IPS-18a (cell line): ENCODE data around the gene ADGRE1.
"Not testable (repeated sequence)": the region's sequence is repeated elsewhere in the genome, so short reads cannot be mapped to it uniquely, and the experiment has no call there.

Source experiments
- H3K27ac ChIP-seq: one replicate; pipeline ENCODE4 v1.5.1; 2013; ENCODE audit warnings: low read length
- H3K27me3 ChIP-seq: one replicate; pipeline ENCODE4 v1.6.1; 2013; ENCODE audit warnings: mild to moderate bottlenecking, low read length; ENCODE audit not compliant: control insufficient read depth, insufficient read depth
- H3K36me3 ChIP-seq: one replicate; pipeline ENCODE4 v1.6.1; 2013; ENCODE audit warnings: low read depth, low read length; ENCODE audit not compliant: control insufficient read depth
- H3K4me1 ChIP-seq: one replicate; pipeline ENCODE4 v1.6.1; 2013; ENCODE audit warnings: low read depth, low read length; ENCODE audit not compliant: control insufficient read depth
- H3K4me3 ChIP-seq: one replicate; pipeline ENCODE4 v1.5.1; 2013; ENCODE audit warnings: low read length
- H3K9ac ChIP-seq: one replicate; pipeline ENCODE4 v1.6.1; 2013; ENCODE audit warnings: mild to moderate bottlenecking, low read length, moderate library complexity
- H3K9me3 ChIP-seq: one replicate; pipeline ENCODE4 v1.6.1; 2013; ENCODE audit warnings: low read depth, low read length; ENCODE audit not compliant: control insufficient read depth

The ADGRE1 gene

DNA sequence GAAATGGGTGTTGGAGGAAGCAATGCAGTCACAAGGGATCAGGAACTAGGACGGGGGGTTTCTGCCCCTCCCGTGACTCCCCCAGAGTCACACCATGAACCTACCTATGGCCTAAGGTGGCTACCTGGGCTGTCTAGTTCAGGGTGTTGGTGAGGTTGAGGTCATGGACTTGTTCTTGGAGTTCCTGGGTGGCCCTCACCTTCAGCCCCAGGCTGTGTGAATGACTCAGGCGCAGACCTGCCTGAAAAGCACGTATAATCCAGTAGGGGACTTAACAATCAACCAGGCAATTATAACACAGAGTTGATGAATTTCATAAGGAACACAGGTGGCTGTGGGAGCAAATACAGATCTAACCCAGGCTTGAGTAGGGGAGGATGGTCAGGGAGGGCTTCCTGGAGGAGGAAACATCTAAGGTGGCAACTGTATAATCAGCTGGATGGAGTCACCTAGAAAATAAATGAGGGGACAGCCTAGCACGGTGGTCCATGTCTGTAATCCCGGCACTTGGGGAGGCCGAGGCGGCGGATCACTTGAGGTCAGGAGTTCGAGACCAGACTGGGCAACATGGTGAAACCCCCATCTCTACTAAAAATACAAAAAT lies 25.6 kb upstream of the ADGRE1 start:
- no peaks in the 10 kb centered on the region for H3K36me3 ChIP-seq
- H3K27ac ChIP-seq = no peak overlapping the region
- no peaks in the 10 kb centered on the region for H3K4me1 ChIP-seq
- no peaks in the 10 kb centered on the region for H3K9me3 ChIP-seq
- no peak overlapping the region for H3K4me3 ChIP-seq
- H3K27me3 ChIP-seq = no peaks in the 10 kb centered on the region
- H3K9ac ChIP-seq = no peak overlapping the region

DNA sequence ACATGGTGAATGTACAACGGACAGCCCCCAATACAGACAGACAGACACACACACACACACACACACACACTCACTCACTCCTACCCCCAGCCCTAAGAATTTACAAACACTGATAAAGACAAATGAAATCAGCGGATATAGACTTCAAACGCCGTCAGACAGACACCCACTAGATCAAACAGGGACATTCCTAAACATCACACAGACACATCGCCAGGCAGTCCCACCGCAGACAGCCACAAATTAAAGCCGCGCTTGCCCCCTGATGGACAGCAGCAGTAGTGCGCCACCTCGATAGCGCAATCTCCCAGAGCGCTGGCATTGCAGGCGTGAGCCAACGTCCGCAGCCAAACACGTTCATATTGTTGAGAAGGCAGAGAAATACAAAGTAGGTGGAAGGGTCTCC lies 24.7 kb upstream of the ADGRE1 start:
- Histone ChIP-seq H3K27me3 (no peaks in the 10 kb centered on the region), H3K4me1 (no peaks in the 10 kb centered on the region), H3K4me3 (no peak overlapping the region), H3K9ac (no peak overlapping the region), H3K36me3 (no peaks in the 10 kb centered on the region), H3K27ac (no peak overlapping the region), H3K9me3 (no peaks in the 10 kb centered on the region)

DNA sequence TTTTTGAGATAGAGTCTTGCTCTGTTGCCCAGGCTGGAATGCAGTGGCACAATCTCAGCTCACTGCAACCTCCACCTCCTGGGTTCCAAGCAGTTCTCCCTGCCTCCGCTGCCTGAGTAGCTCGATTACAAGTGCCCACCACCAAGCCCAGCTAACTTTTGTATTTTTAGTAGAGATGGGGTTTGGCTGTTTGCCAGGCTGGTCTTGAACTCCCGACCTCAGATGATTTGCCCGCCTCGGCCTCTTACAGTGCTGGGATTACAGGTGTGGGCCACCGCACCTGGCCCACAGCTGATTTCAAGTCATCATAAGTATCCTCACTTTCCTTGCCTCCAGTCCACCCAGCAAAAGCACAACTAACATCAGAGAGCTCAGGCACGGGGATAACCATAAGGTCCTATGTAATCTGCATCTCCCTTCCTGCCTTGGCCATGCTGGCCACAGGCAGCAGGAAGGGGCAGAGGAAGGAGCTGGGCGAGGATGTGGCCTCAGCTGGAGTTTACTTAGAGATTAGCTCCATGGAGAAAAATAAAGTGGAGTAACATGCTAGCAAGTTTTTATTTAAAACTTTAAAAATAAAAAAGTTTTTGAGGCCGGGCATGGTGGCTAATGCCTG lies 22.9 kb upstream of the ADGRE1 start:
- H3K4me1 ChIP-seq = no peaks in the 10 kb centered on the region
- no peaks in the 10 kb centered on the region for H3K9me3 ChIP-seq
- H3K4me3 ChIP-seq = no peak overlapping the region
- H3K27ac ChIP-seq = no peak overlapping the region
- H3K9ac ChIP-seq = no peak overlapping the region
- H3K36me3 ChIP-seq = no peaks in the 10 kb centered on the region
- no peaks in the 10 kb centered on the region for H3K27me3 ChIP-seq

DNA sequence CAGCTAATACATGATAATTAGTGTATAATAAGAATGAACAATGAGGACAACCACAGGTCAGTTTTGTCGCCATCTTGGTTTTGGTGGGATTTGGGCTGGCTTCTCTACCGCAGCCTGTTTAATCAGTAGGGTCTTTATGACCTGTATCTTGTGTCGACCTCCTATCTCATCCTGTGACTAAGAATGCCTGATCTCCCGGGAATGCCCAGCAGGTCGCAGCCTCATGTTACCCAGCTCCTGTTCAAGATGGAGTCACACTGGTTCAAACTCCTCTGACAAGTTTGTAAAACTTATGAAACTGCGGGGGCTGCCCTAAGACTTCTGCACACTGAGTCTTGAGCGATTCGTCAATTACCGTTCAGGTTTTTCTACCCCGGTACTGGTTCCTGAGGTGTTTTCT lies 21.5 kb upstream of the ADGRE1 start:
- H3K27me3 ChIP-seq = no peaks in the 10 kb centered on the region

DNA sequence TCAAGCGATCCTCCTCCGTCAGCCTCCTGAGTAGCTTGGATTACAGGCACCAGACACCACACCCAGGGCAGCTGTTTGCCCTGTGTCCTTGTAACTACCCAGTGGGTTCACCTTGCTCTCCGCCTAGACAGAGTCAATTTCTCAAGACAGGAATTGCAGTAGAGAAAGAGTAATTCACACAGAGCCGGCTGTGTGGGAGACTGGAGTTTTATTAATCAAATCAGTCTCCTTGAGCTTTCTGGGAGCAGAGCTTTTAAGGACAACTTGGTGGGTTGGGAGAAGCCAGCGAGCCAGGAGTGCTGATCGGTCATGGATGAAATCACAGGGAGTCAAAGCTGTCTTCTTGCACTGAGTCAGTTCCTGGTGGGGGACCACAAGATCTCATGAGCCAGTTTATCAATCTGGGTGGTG lies 20.6 kb upstream of the ADGRE1 start:
- H3K4me3 ChIP-seq = no peak overlapping the region
- H3K36me3 ChIP-seq = no peaks in the 10 kb centered on the region
- H3K27ac ChIP-seq = no peak overlapping the region
- no peaks in the 10 kb centered on the region for H3K27me3 ChIP-seq
- H3K9ac ChIP-seq = no peak overlapping the region
- H3K9me3 ChIP-seq = no peaks in the 10 kb centered on the region
- H3K4me1 ChIP-seq = no peaks in the 10 kb centered on the region

More for the DNA sequence above, 21.5 kb upstream of the ADGRE1 start:
- no peak overlapping the region for H3K27ac ChIP-seq
- H3K36me3 ChIP-seq = no peaks in the 10 kb centered on the region
- H3K9ac ChIP-seq = no peak overlapping the region
- H3K4me3 ChIP-seq = no peak overlapping the region
- no peaks in the 10 kb centered on the region for H3K9me3 ChIP-seq
- H3K4me1 ChIP-seq = no peaks in the 10 kb centered on the region

DNA sequence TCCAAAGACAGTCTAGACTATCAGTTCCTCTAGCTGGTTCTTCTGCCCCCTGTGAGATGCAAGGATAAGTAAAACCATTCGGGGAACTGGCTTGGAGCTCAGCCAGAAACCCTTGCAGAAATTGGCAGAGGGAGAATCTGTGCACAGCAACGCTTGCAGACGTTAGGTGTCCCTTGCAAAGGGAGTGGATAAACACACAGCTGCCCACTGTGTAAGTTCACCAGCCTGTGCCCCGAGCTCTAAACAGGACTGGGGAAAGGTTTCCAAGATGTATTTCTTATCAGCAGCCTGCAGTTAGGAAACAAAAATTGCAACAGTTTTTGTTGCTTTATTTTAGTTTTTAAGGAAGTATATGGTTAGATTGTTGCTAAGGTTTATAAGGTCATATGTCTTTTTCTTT lies 19.0 kb upstream of the ADGRE1 start:
- Histone ChIP-seq H3K9me3 (peaks cover under 1% of the 10 kb centered on the region), H3K27me3 (no peaks in the 10 kb centered on the region), H3K27ac (no peak overlapping the region), H3K9ac (no peak overlapping the region), H3K4me1 (no peaks in the 10 kb centered on the region), H3K36me3 (no peaks in the 10 kb centered on the region), H3K4me3 (no peak overlapping the region)

DNA sequence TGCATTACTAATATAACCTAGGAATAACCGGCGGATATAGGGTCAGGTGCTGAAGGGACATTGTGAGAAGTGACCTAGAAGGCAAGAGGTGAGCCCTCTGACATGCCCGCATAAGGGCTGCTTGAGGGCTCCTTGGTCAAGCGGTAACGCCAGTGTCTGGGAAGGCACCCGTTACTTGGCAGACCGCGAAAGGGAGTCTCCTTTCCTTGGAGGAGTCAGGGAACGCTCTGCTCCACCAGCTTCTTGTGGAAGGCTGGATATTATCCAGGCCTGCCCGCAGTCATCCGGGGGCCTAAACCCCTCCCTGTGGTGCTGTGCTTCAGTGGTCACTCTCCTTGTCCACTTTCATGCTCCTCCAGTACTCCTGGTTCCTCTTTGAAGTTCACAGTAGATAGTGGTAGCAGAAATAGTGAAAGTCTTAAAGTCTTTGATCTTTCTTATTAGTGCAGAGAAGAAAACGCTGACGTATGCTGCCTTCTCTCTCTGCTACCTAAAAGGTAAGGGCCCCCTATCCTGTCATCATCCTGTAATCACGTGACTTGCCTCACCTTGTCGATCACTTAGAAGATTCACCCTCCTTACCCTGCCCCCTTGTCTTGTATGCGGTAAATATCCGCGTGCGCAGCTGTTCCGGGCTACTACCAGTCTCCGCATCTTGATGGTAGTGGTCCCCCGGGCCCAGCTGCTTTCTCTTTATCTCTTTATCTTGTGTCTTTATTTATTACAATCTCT lies 18.1 kb upstream of the ADGRE1 start:
- not testable (repeated sequence) for H3K9me3 ChIP-seq, H3K4me1 ChIP-seq, H3K36me3 ChIP-seq, H3K27me3 ChIP-seq, H3K27ac ChIP-seq, H3K9ac ChIP-seq, H3K4me3 ChIP-seq

DNA sequence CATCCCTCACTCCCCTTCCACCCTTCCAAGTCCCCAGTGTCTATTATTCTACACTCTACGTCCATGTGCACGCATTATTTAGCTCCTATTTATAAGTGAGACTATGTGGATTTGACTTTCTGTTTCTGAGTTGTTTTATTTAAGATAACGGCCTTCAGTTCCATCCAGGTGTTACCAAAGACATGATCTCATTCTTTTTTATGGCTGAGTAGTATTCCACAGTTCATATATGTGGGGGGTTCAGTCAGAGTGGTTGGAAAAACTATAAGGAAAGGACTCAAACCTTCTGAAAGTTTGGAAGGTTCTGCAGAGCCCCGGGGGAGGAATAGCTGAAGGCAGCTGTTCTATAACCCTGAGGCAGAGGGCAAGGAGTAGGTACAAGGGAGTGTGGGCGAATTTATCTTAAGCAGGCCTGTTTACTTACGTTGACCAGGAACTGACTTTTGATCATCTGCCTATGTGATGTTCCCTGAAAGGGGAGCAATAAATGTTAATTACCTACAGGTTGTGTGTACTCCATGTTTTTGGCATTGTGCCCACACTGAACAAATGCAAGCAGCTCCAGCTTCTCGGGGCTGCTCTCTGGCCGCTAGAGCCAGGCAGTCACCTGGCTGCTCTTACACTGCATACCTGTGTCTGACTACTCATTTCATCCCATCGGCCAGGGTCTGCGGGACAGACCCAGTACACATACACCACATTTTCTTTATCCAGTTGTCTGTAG lies 13.5 kb upstream of the ADGRE1 start:
- no peaks in the 10 kb centered on the region for H3K36me3 ChIP-seq
- H3K27me3 ChIP-seq = no peaks in the 10 kb centered on the region
- H3K9ac ChIP-seq = no peak overlapping the region
- H3K4me3 ChIP-seq = no peak overlapping the region
- H3K9me3 ChIP-seq = peaks cover 24% of the 10 kb centered on the region
- no peaks in the 10 kb centered on the region for H3K4me1 ChIP-seq
- H3K27ac ChIP-seq = no peak overlapping the region

DNA sequence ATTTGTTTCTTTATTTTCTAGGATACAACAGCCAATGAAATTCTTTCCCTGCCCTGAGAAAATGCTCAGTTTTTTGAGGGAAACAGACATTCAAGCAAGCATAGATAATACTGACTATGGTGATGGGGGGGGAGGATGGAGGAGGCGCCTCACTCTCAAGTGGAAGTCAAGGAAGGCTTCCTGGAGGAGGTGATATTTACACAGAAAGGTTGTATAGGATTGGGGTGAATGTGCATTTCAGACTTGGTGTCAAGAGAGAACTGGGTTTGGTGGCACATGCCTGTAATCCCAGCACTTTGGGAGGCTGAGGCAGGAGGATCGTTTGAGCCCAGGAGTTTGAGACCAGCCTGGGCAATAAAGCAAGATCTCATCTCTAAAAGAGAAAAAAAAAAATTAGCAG lies 12.2 kb upstream of the ADGRE1 start:
- Histone ChIP-seq H3K9ac (no peak overlapping the region), H3K4me1 (no peaks in the 10 kb centered on the region), H3K9me3 (peaks cover 26% of the 10 kb centered on the region), H3K36me3 (no peaks in the 10 kb centered on the region), H3K4me3 (no peak overlapping the region), H3K27ac (no peak overlapping the region), H3K27me3 (no peaks in the 10 kb centered on the region)

DNA sequence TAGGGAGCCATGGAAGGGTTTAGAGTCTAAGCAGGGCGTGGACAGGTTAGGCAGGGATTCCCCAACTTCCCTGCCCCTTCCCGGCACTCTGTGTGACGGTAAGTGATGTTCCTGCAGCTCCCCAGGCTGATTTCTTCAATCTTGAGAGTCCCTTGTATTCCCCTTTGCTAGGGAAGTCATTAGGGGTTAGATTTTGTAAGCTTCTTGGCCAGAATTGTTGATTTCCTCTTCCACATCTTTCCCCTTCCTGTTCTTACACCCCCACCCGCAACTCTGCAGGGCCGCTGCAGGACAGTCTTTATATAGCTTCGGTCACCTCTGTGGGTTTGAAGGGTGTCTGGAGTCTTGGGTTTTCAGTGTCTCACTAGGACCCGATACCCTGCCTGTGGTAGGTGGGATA lies 10.6 kb upstream of the ADGRE1 start:
- H3K9ac ChIP-seq = no peak overlapping the region

DNA sequence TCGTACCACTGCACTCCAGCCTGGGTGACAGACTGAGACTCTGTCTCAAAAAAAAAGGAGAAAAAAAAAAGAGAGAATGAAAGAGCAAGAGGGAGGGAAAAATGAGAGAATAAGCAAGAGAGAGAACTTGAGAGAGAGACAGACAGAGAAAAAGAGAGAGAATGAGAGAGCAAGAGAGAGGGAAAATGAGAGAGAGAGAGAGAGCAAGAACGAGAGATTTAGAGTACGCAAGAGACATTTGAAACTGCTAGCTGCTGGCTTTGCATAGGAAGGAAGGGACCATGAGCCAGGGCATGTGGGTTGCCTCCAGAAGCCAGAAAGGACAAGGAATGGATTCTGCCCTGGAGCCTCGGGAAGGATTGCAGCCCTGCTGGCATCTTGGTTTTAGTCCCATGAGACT lies 9.6 kb upstream of the ADGRE1 start:
- H3K9ac ChIP-seq = no peak overlapping the region
- peaks cover 39% of the 10 kb centered on the region for H3K9me3 ChIP-seq
- H3K36me3 ChIP-seq = no peaks in the 10 kb centered on the region
- no peaks in the 10 kb centered on the region for H3K4me1 ChIP-seq
- no peaks in the 10 kb centered on the region for H3K27me3 ChIP-seq
- no peak overlapping the region for H3K4me3 ChIP-seq
- H3K27ac ChIP-seq = no peak overlapping the region

More for the DNA sequence above, 10.6 kb upstream of the ADGRE1 start:
- H3K4me3 ChIP-seq = no peak overlapping the region
- peaks cover 32% of the 10 kb centered on the region for H3K9me3 ChIP-seq
- H3K27ac ChIP-seq = no peak overlapping the region
- no peaks in the 10 kb centered on the region for H3K4me1 ChIP-seq
- H3K36me3 ChIP-seq = no peaks in the 10 kb centered on the region
- H3K27me3 ChIP-seq = no peaks in the 10 kb centered on the region
